Measurements from ENCODE around the gene ZMYM3. TPM values are rescaled to one million over a fixed set of nuclear protein-coding genes. Genes with fewer than 3 reads are reported as not detected.
"Not testable (repeated sequence)": the region's sequence is repeated elsewhere in the genome, so short reads cannot be mapped to it uniquely, and the experiment has no call there.

ZMYM3 gene
- total and polyA plus RNA-seq, 8 donors: 2.9 to 53.6 (median 9.0) TPM

- DNase-seq: peak; percentile 83 to 98
- peak within 1 kb of the TSS; percentile 55 to 65 (median 56) for H3K4me3 ChIP-seq
- H3K27me3 ChIP-seq: no peaks in the 10 kb centered on the region
- 0 to 31% (median 6%) methylated on average over 36 to 57 of the region's 57 CpGs for WGBS, 5 donors
- intact Hi-C loops (cut with DNase I; ENCODE audit: low total_unique reads): no loop called here
- H3K4me1 ChIP-seq: peaks cover 0 to 39% (median 16%) of the 10 kb centered on the region in 4 donors
- H3K36me3 ChIP-seq: no peaks in the 10 kb centered on the region
- peak within 1 kb of the TSS; percentile 80 to 93 (median 91) for H3K27ac ChIP-seq
- H3K9me3 ChIP-seq: peaks cover 0 to 15% (median 6%) of the 10 kb centered on the region in 4 donors
- peak in 2 of 4 donors; percentile 25 to 27 for TF ChIP-seq POLR2A (IDR thresholded peaks at IDR 0.05)
- no peak for TF ChIP-seq CTCF (IDR thresholded peaks at IDR 0.05)
- peak; percentile 62 to 81 (median 70) for TF ChIP-seq POLR2AphosphoS5 (IDR thresholded peaks at IDR 0.05)
- TF ChIP-seq EP300 (IDR thresholded peaks at IDR 0.05): no peak
Observed at GRCh38 chrX:71283403-71284143, 29.6 kb upstream of the ZMYM3 start, which contains the start of gene NONO. TSS of gene NONO (plus strand) at chrX:71283635. CDS start at chrX:71290638, 7,003 bp downstream.

GRCh38 chrX:71282514-71283402 is 28.8 kb upstream of the ZMYM3 start:
- peak overlapping the region; percentile 55 to 65 (median 56) for H3K4me3 ChIP-seq
- DNase-seq: no peak

GRCh38 chrX:71281300-71281699 is 27.4 kb upstream of the ZMYM3 start:
- H3K36me3 ChIP-seq; H3K27ac ChIP-seq; H3K4me3 ChIP-seq; intact Hi-C loops (cut with DNase I; ENCODE audit: low total_unique reads); DNase-seq; H3K27me3 ChIP-seq: not testable (repeated sequence)
- peaks cover 0 to 15% (median 6%) of the 10 kb centered on the region in 4 donors for H3K9me3 ChIP-seq
- 92 to 97% (median 96%) methylated on average over 5 to 11 of the region's 11 CpGs for WGBS, 5 donors
- H3K4me1 ChIP-seq: peaks cover 0 to 19% (median 9%) of the 10 kb centered on the region in 4 donors

More at GRCh38 chrX:71282514-71283402, 28.8 kb upstream of the ZMYM3 start:
- H3K4me1 ChIP-seq: peaks cover 0 to 33% (median 15%) of the 10 kb centered on the region in 4 donors
- TF ChIP-seq CTCF (IDR thresholded peaks at IDR 0.05) (no peak), POLR2AphosphoS5 (IDR thresholded peaks at IDR 0.05) (no peak), EP300 (IDR thresholded peaks at IDR 0.05) (no peak), POLR2A (IDR thresholded peaks at IDR 0.05) (no peak)
- no peaks in the 10 kb centered on the region for H3K36me3 ChIP-seq
- peak overlapping the region; percentile 80 to 93 (median 91) for H3K27ac ChIP-seq
- no peaks in the 10 kb centered on the region for H3K27me3 ChIP-seq
- intact Hi-C loops (cut with DNase I; ENCODE audit: low total_unique reads): no loop called here
- 17 to 53% (median 30%) methylated on average over 11 to 16 of the region's 16 CpGs for WGBS, 5 donors
- peaks cover 0 to 15% (median 6%) of the 10 kb centered on the region in 4 donors for H3K9me3 ChIP-seq

- WGBS, 5 donors: 67 to 94% (median 78%) methylated on average over 2 of the region's 2 CpGs
- intact Hi-C loops (cut with DNase I; ENCODE audit: low total_unique reads): not testable (repeated sequence)
Observed at GRCh38 chrX:71272313-71272712, 18.4 kb upstream of the ZMYM3 start.

GRCh38 chrX:71269801-71270395 is 16.0 kb upstream of the ZMYM3 start:
- TF ChIP-seq POLR2AphosphoS5 (IDR thresholded peaks at IDR 0.05): no peak
- TF ChIP-seq CTCF (IDR thresholded peaks at IDR 0.05): no peak
- no peak for TF ChIP-seq POLR2A (IDR thresholded peaks at IDR 0.05)
- TF ChIP-seq EP300 (IDR thresholded peaks at IDR 0.05): no peak
- Histone ChIP-seq H3K4me3 (no peak overlapping the region), H3K27me3 (no peaks in the 10 kb centered on the region), H3K36me3 (no peaks in the 10 kb centered on the region), H3K27ac (no peak overlapping the region), H3K9me3 (peaks cover 0 to 25% (median 8%) of the 10 kb centered on the region in 4 donors), H3K4me1 (no peaks in the 10 kb centered on the region)
- DNase-seq: no peak
- intact Hi-C loops (cut with DNase I; ENCODE audit: low total_unique reads): no loop called here
- WGBS, 5 donors: 82 to 96% (median 92%) methylated on average over 2 to 19 of the region's 19 CpGs

More at GRCh38 chrX:71272313-71272712, 18.4 kb upstream of the ZMYM3 start:
- not testable (repeated sequence) for H3K4me1 ChIP-seq, H3K27ac ChIP-seq, H3K4me3 ChIP-seq, DNase-seq, H3K27me3 ChIP-seq, H3K36me3 ChIP-seq
- peaks cover 0 to 32% (median 8%) of the 10 kb centered on the region in 4 donors for H3K9me3 ChIP-seq

GRCh38 chrX:71268624-71269023 is 14.7 kb upstream of the ZMYM3 start:
- H3K4me3 ChIP-seq; H3K36me3 ChIP-seq; H3K4me1 ChIP-seq; intact Hi-C loops (cut with DNase I; ENCODE audit: low total_unique reads); H3K27me3 ChIP-seq; DNase-seq; H3K27ac ChIP-seq: not testable (repeated sequence)
- peaks cover 0 to 25% (median 8%) of the 10 kb centered on the region in 4 donors for H3K9me3 ChIP-seq
